ENCODE data around the gene SPRY1.

Gene SPRY1

DNA sequence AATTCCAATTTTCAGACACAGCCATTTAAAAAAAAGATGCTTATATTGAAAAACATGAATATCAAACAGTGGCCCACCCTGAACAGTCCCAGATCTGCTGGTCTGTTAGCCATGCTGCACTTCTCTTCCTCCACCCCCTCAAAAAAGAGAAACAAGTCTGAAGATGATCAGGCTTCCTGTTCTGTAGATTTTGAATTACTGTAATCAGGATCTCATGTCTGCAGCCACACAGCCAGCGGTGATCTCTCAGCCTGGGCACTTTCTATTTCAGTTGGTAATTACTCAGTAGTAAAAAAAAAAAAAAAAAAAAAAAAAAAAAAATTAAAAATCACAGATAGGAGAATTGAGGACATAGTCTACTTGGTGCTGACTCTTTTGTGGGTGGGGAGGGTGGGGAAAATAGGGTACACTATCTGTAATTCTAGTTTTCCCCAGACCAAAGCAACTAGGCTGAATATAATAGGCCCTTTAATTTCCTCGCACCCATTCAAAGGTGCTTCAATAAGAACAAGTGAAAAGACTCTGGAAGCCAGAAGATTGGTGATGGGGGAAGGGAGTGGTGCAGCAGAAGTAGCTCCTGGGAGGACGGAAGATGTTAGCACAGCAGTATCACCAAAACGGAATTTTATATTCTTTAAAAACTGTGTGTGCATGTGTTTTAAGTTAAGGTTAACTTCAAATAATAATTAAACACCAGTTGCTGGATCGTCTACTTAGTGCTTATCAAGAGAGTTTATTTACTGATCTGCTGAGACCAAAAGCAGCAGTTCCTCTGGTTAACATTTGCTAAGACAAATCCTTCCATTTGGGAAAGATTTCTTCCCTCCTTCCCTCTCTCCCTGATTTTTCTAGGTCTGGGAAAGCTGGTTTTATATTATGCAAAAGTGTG is 47.0 kb downstream of the SPRY1 start:
- peak; percentile 12 for DNase-seq (ENCODE audit: low spot score)

DNA sequence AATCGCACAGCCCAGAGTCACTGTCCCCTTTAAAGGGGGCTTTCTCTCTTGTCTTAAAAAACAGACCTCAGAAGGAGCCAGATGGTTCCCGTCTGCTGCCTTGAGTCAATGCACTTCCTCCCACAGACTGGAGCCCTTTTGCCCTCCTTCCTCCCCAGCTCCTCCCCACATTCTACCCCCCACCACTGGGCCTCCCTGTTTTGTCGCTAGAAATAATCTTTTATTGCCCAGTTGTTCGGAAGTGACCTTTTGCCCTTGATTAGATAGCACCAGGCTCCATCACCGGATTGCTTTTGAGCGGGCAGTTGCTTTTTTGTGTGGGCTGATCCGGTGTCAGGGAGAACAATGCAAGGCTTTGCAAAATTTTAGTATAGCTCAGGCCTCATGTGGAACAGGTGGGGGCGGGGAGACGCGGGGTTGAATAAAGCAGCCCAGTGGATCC is 47.7 kb downstream of the SPRY1 start:
- DNase-seq (ENCODE audit: low spot score): peak; percentile 13

DNA sequence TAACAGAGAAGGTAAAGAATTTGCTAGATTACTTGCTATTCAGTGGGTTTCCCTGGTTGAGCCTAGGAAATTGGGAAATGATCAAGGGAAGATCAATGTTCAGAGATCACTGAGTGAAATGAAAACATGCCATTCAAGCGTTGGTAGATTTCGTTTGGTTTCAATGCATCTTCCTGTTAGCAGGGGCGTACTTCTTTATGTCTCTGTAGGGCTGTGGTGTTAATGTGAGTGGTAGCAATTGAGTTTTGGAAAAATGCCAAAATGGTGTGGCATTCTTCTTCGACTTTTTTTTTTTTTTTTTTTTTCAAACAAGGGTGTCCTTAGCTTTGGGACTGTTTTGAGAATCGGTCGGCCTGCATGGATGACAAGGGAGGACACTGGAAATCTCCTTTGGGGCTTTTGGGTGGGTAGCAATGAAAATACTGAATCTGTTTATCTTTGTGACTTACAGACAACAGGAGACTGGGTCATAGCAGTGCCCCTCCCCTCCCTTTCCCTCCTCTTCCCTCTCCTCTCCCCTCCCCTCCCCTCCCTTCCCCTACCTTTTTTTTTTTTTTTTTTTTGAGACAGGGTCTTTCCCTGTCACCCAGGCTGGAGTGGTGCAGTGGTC is 50.4 kb downstream of the SPRY1 start:
- DNase-seq (ENCODE audit: low spot score): no peak

DNA sequence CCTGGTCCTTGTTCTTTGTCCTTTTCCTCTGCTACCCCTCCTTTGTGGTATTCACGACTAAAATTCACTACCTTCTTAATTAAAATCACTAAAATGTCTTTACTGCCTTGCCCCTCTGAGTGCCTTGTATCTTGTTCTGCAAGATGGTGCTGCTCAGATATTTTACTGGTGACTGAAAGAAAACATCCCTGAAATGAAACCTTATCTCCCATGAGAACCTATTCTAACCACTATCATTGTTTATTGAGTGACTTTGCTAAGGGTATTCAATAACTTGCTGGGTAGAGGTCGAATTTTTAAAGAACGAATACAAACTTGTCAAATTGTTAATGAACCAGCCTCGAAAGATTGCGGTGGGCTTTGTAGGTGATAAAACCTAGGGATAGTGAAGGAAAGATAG is 52.8 kb downstream of the SPRY1 start:
- no peak for DNase-seq (ENCODE audit: low spot score)

DNA sequence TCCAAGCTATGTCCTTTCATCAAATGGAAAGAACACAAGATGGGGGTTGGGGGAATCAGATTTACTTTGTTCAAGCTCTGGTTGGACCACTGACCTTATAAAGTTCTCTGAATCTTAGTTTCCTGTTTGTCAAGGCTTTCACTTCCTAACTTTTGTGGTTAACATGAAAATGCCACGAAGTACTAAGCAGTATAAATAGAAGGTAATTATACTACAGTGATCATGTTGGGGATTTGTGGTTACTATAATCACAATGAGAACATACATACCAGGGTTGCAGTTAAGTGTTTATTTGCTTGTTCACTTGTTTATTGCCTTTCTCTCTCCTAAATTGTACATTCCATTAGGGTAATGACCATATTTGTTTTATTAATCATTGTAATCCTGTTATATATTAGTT is 53.2 kb downstream of the SPRY1 start:
- no peak for DNase-seq (ENCODE audit: low spot score)

DNA sequence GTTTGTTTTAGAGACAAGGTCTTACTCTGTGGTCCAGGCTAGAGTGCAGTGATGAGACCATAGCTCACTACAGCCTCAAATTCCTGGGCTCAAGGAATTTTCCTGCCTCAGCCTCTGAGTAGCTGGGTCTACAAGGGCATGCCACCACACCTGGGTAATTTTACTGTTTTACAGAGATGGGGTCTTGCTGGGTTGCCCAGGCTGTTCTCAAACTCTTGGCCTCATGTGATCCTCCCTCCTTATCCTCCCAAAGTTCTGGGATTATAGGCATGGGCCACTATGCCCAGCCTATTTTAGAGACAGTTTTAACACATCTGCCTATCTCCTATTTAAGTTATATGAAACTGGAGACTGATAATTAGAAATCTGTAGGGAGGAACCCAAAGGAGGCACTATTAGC is 53.8 kb downstream of the SPRY1 start:
- DNase-seq (ENCODE audit: low spot score): no peak

DNA sequence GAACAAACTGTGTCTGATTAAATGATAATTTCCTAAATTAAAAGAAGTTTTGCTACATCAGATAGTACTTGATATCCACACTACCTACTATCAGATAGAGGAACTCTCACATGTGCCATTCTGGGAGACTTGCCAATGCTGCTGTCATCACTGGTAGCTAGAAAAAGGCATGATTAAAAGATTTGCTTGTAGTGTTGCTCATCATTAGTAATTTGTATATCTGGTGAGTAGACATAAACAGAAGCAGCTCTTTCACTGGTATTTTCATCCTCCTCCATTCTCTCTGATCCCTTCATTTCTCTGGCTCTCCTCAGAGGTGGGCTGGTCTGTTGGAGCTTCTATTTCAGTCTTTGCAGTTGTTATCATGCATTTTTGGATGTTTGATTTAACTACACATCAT is 56.0 kb downstream of the SPRY1 start:
- peak; percentile 39 for DNase-seq (ENCODE audit: low spot score)

DNA sequence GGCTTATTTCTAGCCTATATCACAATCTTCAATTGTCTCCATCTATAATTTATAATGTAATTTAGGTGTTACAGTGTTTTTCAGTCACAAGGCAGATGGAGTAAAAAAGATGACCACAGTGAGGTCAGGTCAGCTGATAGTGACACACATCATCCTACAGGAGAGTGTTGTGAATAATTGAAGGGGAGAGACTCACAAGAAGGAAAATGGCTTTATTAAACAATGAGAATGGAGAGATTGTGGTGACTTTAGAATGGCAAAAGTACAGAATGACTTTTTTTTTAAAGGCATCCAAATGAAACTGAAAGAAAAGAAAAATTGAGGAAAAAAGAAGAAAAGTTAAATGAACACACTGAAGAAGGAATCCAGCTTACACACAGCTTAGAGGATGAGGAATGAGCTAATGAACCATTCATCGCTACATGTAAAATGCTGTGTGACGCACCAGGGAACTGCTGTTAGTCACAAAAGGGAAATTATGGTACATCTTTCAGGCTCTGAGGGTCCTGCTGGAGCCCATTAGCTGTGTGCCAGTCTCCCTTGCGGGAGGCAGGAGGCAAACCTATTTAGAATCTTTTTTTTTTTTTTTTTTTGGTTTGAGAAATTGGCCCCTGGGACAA is 56.6 kb downstream of the SPRY1 start:
- DNase-seq (ENCODE audit: low spot score): no peak
